HG03571 (cell line): ENCODE measurements around the gene DVL3.
"Not testable (repeated sequence)": the region's sequence is repeated elsewhere in the genome, so short reads cannot be mapped to it uniquely, and the experiment has no call there.

Source experiments
- ATAC-seq: cut with Tn5 transposase; IDR thresholded peaks from one replicate; pipeline ENCODE4 v1.9.1; 2021; ENCODE audit not compliant: unreplicated experiment

DVL3 gene

GRCh38 chr3:184154885-184155643 lies at the start of gene DVL3:
TSS of gene DVL3 (plus strand) at chr3:184155377. CDS start at chr3:184155636, 259 bp downstream.
- peak; percentile 62 for ATAC-seq

DNA sequence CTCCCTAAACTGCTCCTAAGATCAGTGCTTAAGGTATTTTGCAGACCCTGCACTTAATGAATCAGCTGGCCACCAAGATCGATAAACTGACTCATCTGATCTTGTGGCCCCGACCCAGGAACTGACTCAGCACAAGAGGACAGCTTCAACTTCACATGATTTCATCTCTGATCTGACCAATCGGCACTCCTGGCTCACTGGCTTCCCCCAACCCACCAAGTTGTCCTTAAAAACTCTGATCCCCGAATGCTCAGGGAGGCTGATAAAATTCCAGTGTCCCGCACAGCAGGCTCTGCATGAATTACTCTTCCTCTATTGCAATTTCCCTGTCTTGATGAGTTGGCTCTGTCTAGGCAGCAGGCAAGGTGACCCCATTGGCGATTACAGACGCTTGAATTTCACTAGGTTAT lies 44.9 kb upstream of the DVL3 start:
- ATAC-seq = no peak

- no peak for ATAC-seq
These were observed 39.2 kb upstream of the DVL3 start for GRCh38 chr3:184116017-184116416.

DNA sequence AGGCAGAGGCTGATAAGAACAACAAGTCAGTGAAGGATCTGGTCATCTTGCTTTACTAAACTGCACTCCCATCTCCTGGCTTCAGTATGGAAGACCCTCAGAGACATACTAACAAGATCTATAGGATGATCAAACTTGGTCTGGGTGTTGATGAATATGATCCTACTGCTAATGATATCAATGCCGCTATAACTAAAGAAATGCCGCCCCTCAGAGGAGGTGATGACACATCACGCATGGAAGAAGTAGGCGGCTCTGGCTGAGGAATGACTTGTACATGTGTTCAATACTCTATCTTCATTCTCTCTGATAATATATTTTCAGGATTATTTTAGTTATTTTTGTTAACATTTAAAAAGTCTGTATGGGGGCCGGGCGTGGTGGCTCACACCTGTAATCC lies 37.5 kb upstream of the DVL3 start:
- no peak for ATAC-seq

GRCh38 chr3:184121031-184121430 lies 34.1 kb upstream of the DVL3 start:
- not testable (repeated sequence) for ATAC-seq

DNA sequence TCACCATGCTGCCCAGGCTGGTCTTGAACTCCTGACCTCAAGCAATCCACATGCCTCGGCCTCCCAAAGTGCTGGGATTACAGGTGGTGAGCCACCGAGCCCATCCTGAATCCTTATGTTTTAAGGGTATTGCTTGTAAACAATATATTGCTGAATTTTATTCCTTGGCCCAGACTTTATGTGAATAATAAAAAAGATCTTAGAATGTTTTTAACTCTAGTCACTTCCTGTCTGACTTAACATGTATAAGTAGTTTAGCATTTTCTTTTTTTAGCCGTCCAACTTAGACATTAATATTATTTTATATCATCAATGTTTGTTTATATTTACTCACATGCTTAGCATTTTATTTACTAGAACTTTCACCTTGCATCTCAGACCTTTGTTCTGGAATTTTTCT lies 29.2 kb upstream of the DVL3 start:
- no peak for ATAC-seq

GRCh38 chr3:184129012-184129411 lies 26.2 kb upstream of the DVL3 start:
- no peak for ATAC-seq

- no peak for ATAC-seq
These were observed 22.2 kb upstream of the DVL3 start for GRCh38 chr3:184132945-184133344.

DNA sequence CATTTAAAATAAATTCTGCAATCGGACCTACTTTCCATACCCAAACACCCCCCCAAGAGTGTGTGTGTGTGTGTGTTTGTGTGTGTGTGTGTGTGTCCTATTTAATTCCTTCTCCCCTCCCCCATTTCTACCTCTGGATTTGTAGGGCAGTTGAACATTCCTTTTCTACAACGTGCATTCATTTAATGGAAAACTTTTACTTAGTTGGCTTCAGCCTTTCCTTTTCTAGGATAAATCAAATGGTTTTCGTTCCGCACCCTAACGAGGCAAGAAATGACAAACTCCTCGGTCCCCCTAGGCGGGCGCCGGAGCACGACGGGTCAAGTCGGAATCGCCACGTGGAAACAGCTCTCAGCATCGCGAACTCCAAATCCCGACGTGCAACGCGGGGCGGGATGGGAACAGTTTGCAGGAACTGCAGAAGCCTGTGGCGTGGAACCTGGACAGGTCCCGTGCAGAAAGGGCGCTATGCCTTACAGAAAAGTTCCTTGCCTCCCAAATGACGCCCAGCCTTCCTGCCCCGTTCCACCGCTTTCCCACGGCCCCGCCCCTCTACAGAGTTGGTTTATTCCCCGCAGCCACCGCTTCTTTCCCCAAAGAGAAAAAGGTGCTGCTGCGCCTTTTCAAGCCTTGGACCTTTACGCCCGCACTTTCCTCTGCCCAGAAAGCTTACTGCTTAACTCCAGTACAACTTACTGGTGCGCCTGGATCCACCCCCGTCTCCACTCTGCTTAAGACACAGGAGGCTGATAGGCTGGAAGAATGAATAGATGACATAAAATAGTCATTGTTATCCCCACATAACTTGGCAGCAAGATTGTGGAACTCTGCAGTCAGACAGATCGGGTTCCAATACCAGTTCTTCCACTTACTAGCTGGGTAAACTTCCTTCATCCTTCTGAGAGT lies 21.1 kb upstream of the DVL3 start:
- ATAC-seq = no peak

DNA sequence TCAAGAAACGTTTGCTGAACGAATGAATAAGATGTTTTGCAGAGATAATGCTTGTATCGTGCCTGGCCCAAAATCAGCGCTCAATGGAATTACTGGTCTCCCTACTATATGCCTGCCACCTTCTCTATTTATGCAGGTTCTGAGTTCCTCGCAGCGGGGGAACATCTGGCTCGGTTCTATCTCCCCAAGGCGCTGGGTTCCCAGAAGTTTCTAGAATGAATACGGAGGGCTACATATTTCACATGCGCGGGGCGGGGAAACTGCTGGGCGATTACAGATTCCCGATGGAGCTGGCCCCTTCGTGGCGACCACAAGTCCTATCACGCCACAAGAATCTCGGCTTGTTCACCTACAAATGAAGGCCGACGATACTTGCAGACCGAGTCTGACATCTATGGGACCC lies 20.4 kb upstream of the DVL3 start:
- ATAC-seq = no peak

GRCh38 chr3:184135149-184135910 lies 19.8 kb upstream of the DVL3 start, which contains the start of gene EIF2B5:
TSS of gene EIF2B5 (plus strand) at chr3:184135358. CDS start at chr3:184135386, 28 bp downstream.
- peak; percentile 92 for ATAC-seq

GRCh38 chr3:184135911-184136260 lies 19.3 kb upstream of the DVL3 start:
- ATAC-seq = no peak

GRCh38 chr3:184140436-184140835 lies 14.7 kb upstream of the DVL3 start:
- no peak for ATAC-seq

- no peak for ATAC-seq
These were observed 13.0 kb upstream of the DVL3 start for GRCh38 chr3:184142199-184142598.

DNA sequence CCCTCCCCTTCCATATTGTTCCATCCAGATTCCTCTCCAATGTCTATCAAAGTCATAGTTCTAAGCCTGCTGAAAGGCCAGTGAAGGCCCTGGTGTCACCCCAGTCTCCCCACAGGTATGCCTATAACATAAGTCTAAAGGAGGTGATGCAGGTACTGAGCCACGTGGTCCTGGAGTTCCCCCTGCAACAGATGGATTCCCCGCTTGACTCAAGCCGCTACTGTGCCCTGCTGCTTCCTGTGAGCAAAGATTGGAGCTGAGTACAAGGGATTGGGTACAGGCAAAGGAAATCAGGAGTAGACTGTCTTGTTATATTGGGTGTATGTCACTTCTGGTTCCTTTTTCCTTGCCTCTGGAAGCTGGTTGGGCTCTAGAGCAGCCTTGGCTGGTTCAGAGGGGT lies 11.8 kb upstream of the DVL3 start:
- no peak for ATAC-seq

GRCh38 chr3:184144505-184144904 lies 10.7 kb upstream of the DVL3 start:
- no peak for ATAC-seq

GRCh38 chr3:184145111-184145524 lies 10.1 kb upstream of the DVL3 start:
- no peak for ATAC-seq

- no peak for ATAC-seq
These were observed 9.4 kb upstream of the DVL3 start for GRCh38 chr3:184145751-184146270.

DNA sequence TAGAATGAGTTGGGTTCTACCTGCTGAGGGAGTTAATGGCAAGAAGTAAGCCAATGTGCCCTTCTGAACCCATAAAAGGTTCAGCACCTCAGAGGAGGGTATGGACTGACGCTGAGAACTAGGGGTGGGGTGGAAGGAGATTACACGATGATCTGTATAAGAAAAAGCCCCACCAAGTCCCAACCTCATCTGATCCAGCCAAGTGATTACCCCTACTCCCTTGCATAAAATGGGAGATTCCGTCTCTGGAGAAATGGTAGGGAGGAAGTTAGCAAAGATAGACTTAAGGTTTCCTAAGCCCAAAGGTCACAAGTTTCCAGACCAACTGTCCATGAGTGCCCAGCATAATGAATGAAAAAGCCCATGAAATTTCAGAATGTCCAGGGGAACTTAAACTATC lies 7.1 kb upstream of the DVL3 start:
- ATAC-seq = no peak

DNA sequence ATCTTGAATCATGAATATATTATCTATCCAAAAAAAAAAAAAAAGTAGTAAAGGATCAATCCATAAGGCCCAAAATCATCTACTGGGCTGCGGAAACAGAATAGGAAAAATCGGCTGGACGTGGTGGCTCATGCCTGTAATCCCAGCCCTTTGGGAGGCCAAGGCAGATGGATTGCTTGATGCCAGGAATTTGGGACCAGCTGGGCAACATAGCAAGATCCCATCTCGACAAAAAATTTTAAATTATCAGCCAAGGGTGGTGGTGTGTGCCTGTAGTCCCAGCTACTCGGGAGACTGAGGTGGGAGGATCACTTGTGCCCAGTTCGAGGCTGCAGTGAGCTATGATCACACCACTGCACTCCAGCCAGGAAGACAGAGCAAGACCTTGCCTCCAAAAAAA lies 6.1 kb upstream of the DVL3 start:
- ATAC-seq = no peak

GRCh38 chr3:184149770-184150169 lies 5.4 kb upstream of the DVL3 start:
- not testable (repeated sequence) for ATAC-seq
